PFSK-1 (cell line): ENCODE data around the gene CAMSAP1.

ENCODE experiments used
- FOXP2 ChIP-seq: optimal IDR thresholded peaks from 2 replicates; pipeline ENCODE3; 2011; ENCODE audit warnings: borderline replicate concordance, control low read depth, inconsistent platforms; ENCODE audit not compliant: insufficient read depth; ENCODE audit errors: extremely low read length, extremely low read depth
- POLR2AphosphoS5 ChIP-seq: IDR thresholded peaks from 2 replicates; pipeline ENCODE4 v1.6.1; 2012; ENCODE audit warnings: low read depth, mild to moderate bottlenecking, control low read depth, low read length, moderate library complexity
- TAF1 ChIP-seq: IDR thresholded peaks from 2 replicates; pipeline ENCODE4 v1.6.1; 2012; ENCODE audit warnings: low read length, control low read depth, borderline replicate concordance; ENCODE audit not compliant: insufficient read depth

DNA sequence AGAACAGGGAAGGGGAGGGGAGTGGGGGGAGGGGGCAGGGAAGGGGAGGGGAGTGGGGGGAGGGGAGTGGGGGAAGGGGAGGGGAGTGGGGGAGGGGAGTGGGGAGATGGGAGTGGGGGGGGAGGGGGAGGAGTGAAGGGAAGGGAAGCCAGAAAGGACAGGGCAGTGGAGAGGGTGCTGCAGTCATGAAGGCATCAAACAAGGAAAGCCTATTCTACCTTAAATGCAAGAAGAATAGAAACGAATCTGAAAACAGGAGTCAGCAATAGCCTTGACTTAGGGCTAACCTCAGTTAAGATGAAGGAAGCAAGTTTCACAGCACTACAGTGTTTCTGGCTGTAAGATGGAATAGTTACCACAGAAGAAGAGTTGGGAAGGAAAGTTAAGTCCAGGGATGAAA lies 59.5 kb downstream of the CAMSAP1 start:
- TF ChIP-seq POLR2AphosphoS5 (no peak), FOXP2 (no peak), TAF1 (no peak)
